HepG2 (cell line): Measurements from ENCODE around the gene NME9. TPM values are rescaled to one million over a fixed set of nuclear protein-coding genes. Genes with fewer than 3 reads are reported as not detected.

Source experiments
- ATAC-seq: fragments of 200-7000 bp; cut with Tn5 transposase; 3 replicates; pipeline ENCODE4 v1.9.1; 2020; ENCODE audit warnings: mild to moderate bottlenecking, moderate library complexity
- BruUV-seq: library from RNA; stranded (reverse); fragments of 400-500 nt; replicated peaks from 2 replicates; lab custom pipeline; 2021; lab: Mats Ljungman, UMichigan
- CTCF ChIA-PET: fragments of 300-600 bp; formaldehyde crosslinking; extraction: SDS; loops from one replicate; lab custom pipeline; 2021; ENCODE audit warnings: low total read pairs, inconsistent platforms, low intra/inter-chr PET ratio; lab: Yijun Ruan, JAX
- POLR2A ChIA-PET: fragments of 350-600 bp; sonication (Branson Sonifier 250); formaldehyde crosslinking; loops from one replicate; lab custom pipeline; 2020; ENCODE audit warnings: antibody characterized with exemption, inconsistent platforms; lab: Yijun Ruan, JAX
- DNase-seq: peaks from one replicate; pipeline ENCODE4 v3.0.0-alpha.2; 2015; ENCODE audit warnings: low spot score
- FAIRE-seq: peaks from 3 replicates; lab custom pipeline; 2011; peaks lifted over from hg19 to GRCh38; lab: Jason Lieb, UNC
- H2AFZ ChIP-seq: one replicate; pipeline ENCODE4 v1.6.1; 2011; ENCODE audit warnings: low read length, inconsistent platforms
- H3K27ac ChIP-seq: fragments of 300-600 bp; 3 replicates; pipeline ENCODE4 v1.8.0; 2011; ENCODE audit warnings: mixed run types, mild to moderate bottlenecking, mixed read lengths, low read length, inconsistent platforms; ENCODE audit not compliant: insufficient read depth; ENCODE audit errors: extremely low read length
- H3K27me3 ChIP-seq, 2 experiments: fragments of 200-600 bp in 1 of 2; 2 replicates in 1 of 2; 3 replicates in 1 of 2; pipeline versions ENCODE4 v1.6.0 to v1.8.0; 2011; ENCODE audit warnings: low read length in 2 of 2, mild to moderate bottlenecking in 2 of 2, moderate library complexity in 2 of 2, inconsistent platforms in 1 of 2; ENCODE audit not compliant: insufficient read depth in 2 of 2, control insufficient read depth in 1 of 2
- H3K36me3 ChIP-seq, 2 experiments: fragments of 200-600 bp in 1 of 2; replicated peaks in 1 of 2; 2 replicates in 1 of 2; 3 replicates in 1 of 2; pipeline versions ENCODE4 v1.5.1 to v1.8.0; 2011; ENCODE audit warnings: low read length in 2 of 2, inconsistent platforms in 1 of 2; ENCODE audit not compliant: insufficient read depth in 2 of 2, control insufficient read depth in 1 of 2
- H3K4me1 ChIP-seq: 2 replicates; pipeline ENCODE4 v1.5.1; 2012; ENCODE audit warnings: low read length, inconsistent platforms; ENCODE audit not compliant: insufficient read depth
- H3K4me2 ChIP-seq: 2 replicates; pipeline ENCODE4 v1.6.0; 2011; ENCODE audit warnings: low read depth, low read length, inconsistent platforms
- H3K4me3 ChIP-seq, 3 experiments: fragments of 200-600 bp in 1 of 3; sonication (generic), shearing (Covaris generic) in 1 of 3; replicated peaks in 1 of 3; 2 replicates each; pipeline ENCODE4 v1.5.1; 2011 to 2016; ENCODE audit warnings: low read length in 3 of 3, inconsistent platforms in 2 of 3, low read depth in 2 of 3, mild to moderate bottlenecking in 2 of 3, control low read depth in 1 of 3, mixed read lengths in 1 of 3; ENCODE audit not compliant: insufficient read depth in 1 of 3
- H3K79me2 ChIP-seq: one replicate; pipeline ENCODE4 v1.6.1; 2011; ENCODE audit warnings: low read length, inconsistent platforms; ENCODE audit not compliant: insufficient read depth
- H3K9ac ChIP-seq: 2 replicates; pipeline ENCODE4 v1.6.0; 2011; ENCODE audit warnings: mild to moderate bottlenecking, low read depth, low read length, inconsistent platforms; ENCODE audit not compliant: insufficient read depth
- H3K9me3 ChIP-seq: 2 replicates; pipeline ENCODE4 v1.5.1; 2012; ENCODE audit warnings: mild to moderate bottlenecking, low read length
- H4K20me1 ChIP-seq: 2 replicates; pipeline ENCODE4 v1.6.0; 2011; ENCODE audit warnings: inconsistent platforms, mild to moderate bottlenecking, low read length, moderate library complexity; ENCODE audit not compliant: insufficient read depth
- HNF4A ChIP-seq: sonication (generic); formaldehyde crosslinking; IDR thresholded peaks from 2 replicates; pipeline ENCODE4 v1.4.0; 2020; ENCODE audit warnings: missing genetic modification reagents
- KAT2B ChIP-seq: fragments of 150-350 bp; IDR thresholded peaks from 2 replicates; pipeline ENCODE4 v1.6.1; 2014; ENCODE audit warnings: low read depth, low read length, borderline replicate concordance
- KLF9 ChIP-seq: IDR thresholded peaks from 2 replicates; pipeline ENCODE4 v1.6.1; 2016; ENCODE audit warnings: low read depth
- MEIS1 ChIP-seq: sonication (generic); formaldehyde crosslinking; IDR thresholded peaks from 2 replicates; pipeline ENCODE4 v1.9.0; 2021; ENCODE audit warnings: mild to moderate bottlenecking, missing genetic modification reagents, moderate library complexity, borderline replicate concordance
- NFE2 ChIP-seq: sonication (generic); formaldehyde crosslinking; IDR thresholded peaks from 2 replicates; pipeline ENCODE4 v1.4.0; 2020; ENCODE audit warnings: missing genetic modification reagents
- PAF1 ChIP-seq: IDR thresholded peaks from 2 replicates; pipeline ENCODE4 v1.6.1; 2016; ENCODE audit warnings: missing genetic modification reagents, missing compliant biosample characterization
- RBM39 ChIP-seq: fragments of 200-400 bp; formaldehyde crosslinking; IDR thresholded peaks from one replicate; pipeline ENCODE4 v1.6.1; 2018; ENCODE audit warnings: antibody characterized with exemption, mild to moderate bottlenecking, low read depth, low read length; ENCODE audit not compliant: poor library complexity, severe bottlenecking
- STAT5B ChIP-seq: sonication (generic); formaldehyde crosslinking; IDR thresholded peaks from 2 replicates; pipeline ENCODE4 v1.4.0; 2020; ENCODE audit warnings: missing genetic modification reagents
- ZNF232 ChIP-seq: sonication (generic); formaldehyde crosslinking; IDR thresholded peaks from 2 replicates; pipeline ENCODE4 v1.4.0; 2020; ENCODE audit warnings: missing genetic modification reagents, borderline replicate concordance
- ZNF274 ChIP-seq: sonication (generic); formaldehyde crosslinking; IDR thresholded peaks from 2 replicates; pipeline ENCODE4 v1.5.1; 2020; ENCODE audit warnings: mild to moderate bottlenecking, missing genetic modification reagents
- ZZZ3 ChIP-seq: sonication (generic); formaldehyde crosslinking; IDR thresholded peaks from 2 replicates; pipeline ENCODE4 v1.4.0; 2020; ENCODE audit warnings: missing genetic modification reagents, mild to moderate bottlenecking, borderline replicate concordance
- WGBS: methylation state at CpG from one replicate; pipeline ENCODE4 v1.1.6; 2017; ENCODE audit warnings: low lambda C conversion rate; 5-methylcytosine and 5-hydroxymethylcytosine counted together
- in situ Hi-C: cut with HindIII; loops from 2 replicates; pipeline ENCODE4 v1.10.0; 2017; ENCODE audit warnings: low pct_unique_long_range_greater_than_20kb; ENCODE audit not compliant: extremely low pct_ligation_motif_present
- intact Hi-C: fragments of 100-400 bp; cut with micrococcal nuclease; formaldehyde crosslinking; loops from one replicate; pipeline ENCODE4 v1.10.0; 2022; ENCODE audit not compliant: unreplicated experiment
- polyA plus RNA-seq, 8 experiments: library from polyadenylated mRNA; depleted of rRNA in 3 of 8; stranded (reverse) in 7 of 8; unstranded in 1 of 8; fragments of >200 nt; fragmentation: Illumina TruSeq in 4 of 8; extraction: Trizol in 4 of 8; gene quantifications; 2 replicates each; pipeline versions ENCODE4 v1.2.1 to v1.2.3, GENCODE V29; 2011 to 2016; ENCODE audit warnings: low read depth in 4 of 8, missing spikeins in 1 of 8, mixed read lengths in 1 of 8; ENCODE audit not compliant: insufficient read depth in 1 of 8
- total RNA-seq, 5 experiments: library from RNA; depleted of rRNA; stranded (reverse); fragments of >200 nt; fragmentation: Illumina TruSeq; extraction: Trizol; gene quantifications; 2 replicates each; pipeline ENCODE4 v1.2.3, GENCODE V29; 2016; ENCODE audit warnings: low read depth in 1 of 5
- TF ChIP-seq, protein P1 (sequence below): sonication (generic); formaldehyde crosslinking; IDR thresholded peaks from 2 replicates; pipeline ENCODE4 v1.8.1; 2023; ENCODE audit warnings: missing genetic modification reagents, mild to moderate bottlenecking, borderline replicate concordance
- TF ChIP-seq, protein P2 (sequence below): sonication (generic); formaldehyde crosslinking; IDR thresholded peaks from 2 replicates; pipeline ENCODE4 v1.4.0; 2020; ENCODE audit warnings: missing genetic modification reagents
- TF ChIP-seq, protein P3 (sequence below): IDR thresholded peaks from 2 replicates; pipeline ENCODE4 v1.6.1; 2016; ENCODE audit warnings: mild to moderate bottlenecking, missing biosample characterization, missing genetic modification reagents

Gene NME9
- total and polyA plus RNA-seq, 2 of the 13 experiments (the other 11 are each of a cell fraction or from before 2014, with no cell fraction given) = not detected

DNA sequence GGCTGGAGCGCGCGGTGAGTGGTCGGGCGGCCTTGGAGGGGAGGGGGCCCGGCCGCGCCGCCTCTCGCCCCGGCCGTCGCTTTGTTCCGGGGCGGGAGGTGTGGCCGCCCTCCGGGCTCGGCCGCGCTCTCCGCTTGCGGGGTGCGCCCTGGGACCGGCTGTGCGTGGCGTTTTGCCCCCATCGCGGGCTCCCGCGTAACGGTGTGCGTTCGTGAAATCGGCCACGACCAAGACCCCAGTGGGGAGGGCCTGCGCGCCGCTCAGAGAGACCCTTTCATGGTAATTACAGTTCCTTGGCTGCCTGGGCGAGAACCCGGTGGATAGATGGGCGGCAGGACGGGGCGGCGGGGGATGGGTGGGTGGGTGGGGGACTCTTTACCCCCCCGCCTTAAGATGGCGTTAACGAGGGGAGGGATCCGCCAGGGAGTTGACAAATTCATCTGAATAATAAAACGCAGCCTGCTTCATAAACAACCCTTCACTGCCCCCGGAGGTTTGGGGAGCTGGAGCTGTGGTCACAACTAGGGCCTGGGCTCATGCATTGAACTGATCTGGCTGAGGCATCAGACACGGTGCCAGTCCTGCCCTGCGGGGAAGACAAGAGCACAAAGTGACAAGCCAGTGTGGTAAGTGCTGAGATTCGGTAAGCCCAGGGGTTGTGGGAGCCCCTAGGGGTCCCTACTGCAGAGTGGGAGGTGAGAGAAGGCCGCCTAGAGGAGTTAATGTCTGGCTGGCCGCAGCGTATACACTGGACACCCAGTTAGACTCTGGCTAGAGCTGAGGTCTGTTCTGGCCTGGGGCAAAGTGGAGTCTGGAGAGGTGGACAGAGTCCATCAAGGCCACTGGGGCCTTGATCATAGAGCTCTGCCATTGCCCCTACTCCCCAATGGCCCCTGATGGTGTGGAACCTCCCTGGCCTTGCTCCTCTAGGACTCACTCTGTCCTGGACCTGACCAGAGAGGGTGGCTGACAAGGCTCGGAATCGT is 19.4 kb upstream of the NME9 start (continued):
- peak; percentile 21; the same call in 1 of the 2 replicates for TF ChIP-seq HNF4A (CRISPR knock-in tag)

DNA sequence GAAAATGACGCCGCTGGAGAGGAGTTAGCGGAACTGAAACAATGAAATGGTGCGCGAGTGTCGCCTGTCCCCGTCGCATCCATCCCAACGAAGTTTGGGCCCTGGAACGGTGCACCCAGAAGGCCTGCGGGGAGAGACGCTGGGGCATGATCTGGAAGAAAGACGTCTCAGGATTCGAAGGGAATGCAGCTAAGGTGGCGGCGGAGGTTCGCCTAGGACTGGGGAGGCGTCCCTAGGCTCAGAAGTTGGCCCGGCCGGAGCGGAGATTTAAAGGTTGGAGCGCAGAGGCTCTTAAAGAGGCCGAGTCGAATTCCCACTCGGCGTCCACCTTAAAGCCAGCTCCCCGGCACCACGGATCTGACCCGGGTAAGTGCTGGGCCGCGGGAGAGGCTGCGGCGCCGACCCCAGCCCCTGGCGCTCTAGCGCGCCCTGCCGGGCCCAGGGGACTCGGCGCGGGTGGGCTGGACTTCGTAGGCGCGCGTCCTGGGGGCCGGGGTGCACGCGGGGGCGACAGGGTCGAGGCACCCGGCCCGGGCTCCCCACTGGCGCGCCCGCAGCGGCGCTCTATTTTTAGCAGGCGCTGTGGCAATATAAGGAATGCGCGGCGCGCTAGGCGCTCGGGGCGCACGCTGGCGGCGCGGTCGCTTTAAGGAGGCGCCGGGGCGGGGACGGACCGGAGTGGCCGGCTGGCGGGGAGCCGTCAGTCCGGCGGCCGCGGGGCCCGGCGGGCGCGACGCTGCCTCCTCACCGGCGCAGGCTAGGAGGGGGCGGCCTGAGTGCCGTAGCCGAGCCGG is 18.5 kb upstream of the NME9 start, which contains the start of gene MRAS:
MRAS (plus strand) TSS at position 620 of the 794 bp plus-strand sequence. CDS start 24,305 bp downstream, outside the sequence.
- peak within 1 kb of the TSS; percentile 83 for H3K4me2 ChIP-seq
- ChIA-PET POLR2A (interaction anchor here (0.6 to 2.8 kb wide), 5 partner anchors 12 to 173 kb away, joined by 3 to 15 read pairs (median 4); partner anchors contain the start of gene DBR1), CTCF (interaction anchor here (1.0 to 2.4 kb wide), 2 partner anchors 13 to 16 kb away, joined by 3 to 9 read pairs; no protein-coding TSS in a partner anchor)
- H3K27me3 ChIP-seq = no peaks in the 10 kb centered on the region
- ATAC-seq (peak; percentile 78), FAIRE-seq (no peak), DNase-seq (peak; percentile 59)
- under 1% methylated on average over 25 of the region's 93 CpGs for WGBS
- peak within 1 kb of the TSS; percentile 77 to 86 (median 85) for H3K4me3 ChIP-seq
- intact Hi-C loops = loop anchor here (1.0 to 5.0 kb wide), 3 partner anchors 15 to 161 kb away; partner anchors contain the start of gene ARMC8
- TSS peak; percentile 96 for BruUV-seq
- no peaks in the 10 kb centered on the region for H4K20me1 ChIP-seq
- H2AFZ ChIP-seq = peak within 1 kb of the TSS; percentile 80
- in situ Hi-C loops = loop anchor here (5.0 kb wide), 1 partner anchor 49 kb away; no protein-coding TSS in a partner anchor
- H3K9ac ChIP-seq = peak within 1 kb of the TSS; percentile 74
- no peaks in the 10 kb centered on the region for H3K9me3 ChIP-seq
- peaks cover 50% of the 10 kb centered on the region for H3K4me1 ChIP-seq
- peak within 1 kb of the TSS; percentile 77 for H3K27ac ChIP-seq
- peaks cover 2% of the 10 kb centered on the region for H3K79me2 ChIP-seq
- H3K36me3 ChIP-seq = no peaks in the 10 kb centered on the region
- TF ChIP-seq, protein P1, sequence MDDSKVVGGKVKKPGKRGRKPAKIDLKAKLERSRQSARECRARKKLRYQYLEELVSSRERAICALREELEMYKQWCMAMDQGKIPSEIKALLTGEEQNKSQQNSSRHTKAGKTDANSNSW (CRISPR knock-in tag) = no peak
- TF ChIP-seq MEIS1 (no peak), KLF9 (CRISPR knock-in tag) (no peak), PAF1 (CRISPR knock-in tag) (no peak), ZNF274 (CRISPR knock-in tag) (no peak), NFE2 (CRISPR knock-in tag) (no peak), RBM39 (no peak), ZZZ3 (CRISPR knock-in tag) (no peak), ZNF232 (CRISPR knock-in tag) (no peak), STAT5B (no peak), KAT2B (no peak)
- TF ChIP-seq, protein P2, sequence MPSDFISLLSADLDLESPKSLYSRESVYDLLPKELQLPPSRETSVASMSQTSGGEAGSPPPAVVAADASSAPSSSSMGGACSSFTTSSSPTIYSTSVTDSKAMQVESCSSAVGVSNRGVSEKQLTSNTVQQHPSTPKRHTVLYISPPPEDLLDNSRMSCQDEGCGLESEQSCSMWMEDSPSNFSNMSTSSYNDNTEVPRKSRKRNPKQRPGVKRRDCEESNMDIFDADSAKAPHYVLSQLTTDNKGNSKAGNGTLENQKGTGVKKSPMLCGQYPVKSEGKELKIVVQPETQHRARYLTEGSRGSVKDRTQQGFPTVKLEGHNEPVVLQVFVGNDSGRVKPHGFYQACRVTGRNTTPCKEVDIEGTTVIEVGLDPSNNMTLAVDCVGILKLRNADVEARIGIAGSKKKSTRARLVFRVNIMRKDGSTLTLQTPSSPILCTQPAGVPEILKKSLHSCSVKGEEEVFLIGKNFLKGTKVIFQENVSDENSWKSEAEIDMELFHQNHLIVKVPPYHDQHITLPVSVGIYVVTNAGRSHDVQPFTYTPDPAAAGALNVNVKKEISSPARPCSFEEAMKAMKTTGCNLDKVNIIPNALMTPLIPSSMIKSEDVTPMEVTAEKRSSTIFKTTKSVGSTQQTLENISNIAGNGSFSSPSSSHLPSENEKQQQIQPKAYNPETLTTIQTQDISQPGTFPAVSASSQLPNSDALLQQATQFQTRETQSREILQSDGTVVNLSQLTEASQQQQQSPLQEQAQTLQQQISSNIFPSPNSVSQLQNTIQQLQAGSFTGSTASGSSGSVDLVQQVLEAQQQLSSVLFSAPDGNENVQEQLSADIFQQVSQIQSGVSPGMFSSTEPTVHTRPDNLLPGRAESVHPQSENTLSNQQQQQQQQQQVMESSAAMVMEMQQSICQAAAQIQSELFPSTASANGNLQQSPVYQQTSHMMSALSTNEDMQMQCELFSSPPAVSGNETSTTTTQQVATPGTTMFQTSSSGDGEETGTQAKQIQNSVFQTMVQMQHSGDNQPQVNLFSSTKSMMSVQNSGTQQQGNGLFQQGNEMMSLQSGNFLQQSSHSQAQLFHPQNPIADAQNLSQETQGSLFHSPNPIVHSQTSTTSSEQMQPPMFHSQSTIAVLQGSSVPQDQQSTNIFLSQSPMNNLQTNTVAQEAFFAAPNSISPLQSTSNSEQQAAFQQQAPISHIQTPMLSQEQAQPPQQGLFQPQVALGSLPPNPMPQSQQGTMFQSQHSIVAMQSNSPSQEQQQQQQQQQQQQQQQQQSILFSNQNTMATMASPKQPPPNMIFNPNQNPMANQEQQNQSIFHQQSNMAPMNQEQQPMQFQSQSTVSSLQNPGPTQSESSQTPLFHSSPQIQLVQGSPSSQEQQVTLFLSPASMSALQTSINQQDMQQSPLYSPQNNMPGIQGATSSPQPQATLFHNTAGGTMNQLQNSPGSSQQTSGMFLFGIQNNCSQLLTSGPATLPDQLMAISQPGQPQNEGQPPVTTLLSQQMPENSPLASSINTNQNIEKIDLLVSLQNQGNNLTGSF (CRISPR knock-in tag) = no peak
- TF ChIP-seq, protein P3, sequence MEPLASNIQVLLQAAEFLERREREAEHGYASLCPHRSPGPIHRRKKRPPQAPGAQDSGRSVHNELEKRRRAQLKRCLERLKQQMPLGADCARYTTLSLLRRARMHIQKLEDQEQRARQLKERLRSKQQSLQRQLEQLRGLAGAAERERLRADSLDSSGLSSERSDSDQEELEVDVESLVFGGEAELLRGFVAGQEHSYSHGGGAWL = 0 out of 2 replicates have a peak, but pooled peaks have one; percentile 8
